NCI-H748 (cell line): ENCODE measurements around the gene WDR20.
"Not testable (repeated sequence)": the region's sequence is repeated elsewhere in the genome, so short reads cannot be mapped to it uniquely, and the experiment has no call there.

Source experiments
- DNase-seq: peaks from one replicate; lab custom pipeline; 2025; ENCODE audit not compliant: unreplicated experiment; lab: John Stamatoyannopoulos, UW

WDR20 gene

DNA sequence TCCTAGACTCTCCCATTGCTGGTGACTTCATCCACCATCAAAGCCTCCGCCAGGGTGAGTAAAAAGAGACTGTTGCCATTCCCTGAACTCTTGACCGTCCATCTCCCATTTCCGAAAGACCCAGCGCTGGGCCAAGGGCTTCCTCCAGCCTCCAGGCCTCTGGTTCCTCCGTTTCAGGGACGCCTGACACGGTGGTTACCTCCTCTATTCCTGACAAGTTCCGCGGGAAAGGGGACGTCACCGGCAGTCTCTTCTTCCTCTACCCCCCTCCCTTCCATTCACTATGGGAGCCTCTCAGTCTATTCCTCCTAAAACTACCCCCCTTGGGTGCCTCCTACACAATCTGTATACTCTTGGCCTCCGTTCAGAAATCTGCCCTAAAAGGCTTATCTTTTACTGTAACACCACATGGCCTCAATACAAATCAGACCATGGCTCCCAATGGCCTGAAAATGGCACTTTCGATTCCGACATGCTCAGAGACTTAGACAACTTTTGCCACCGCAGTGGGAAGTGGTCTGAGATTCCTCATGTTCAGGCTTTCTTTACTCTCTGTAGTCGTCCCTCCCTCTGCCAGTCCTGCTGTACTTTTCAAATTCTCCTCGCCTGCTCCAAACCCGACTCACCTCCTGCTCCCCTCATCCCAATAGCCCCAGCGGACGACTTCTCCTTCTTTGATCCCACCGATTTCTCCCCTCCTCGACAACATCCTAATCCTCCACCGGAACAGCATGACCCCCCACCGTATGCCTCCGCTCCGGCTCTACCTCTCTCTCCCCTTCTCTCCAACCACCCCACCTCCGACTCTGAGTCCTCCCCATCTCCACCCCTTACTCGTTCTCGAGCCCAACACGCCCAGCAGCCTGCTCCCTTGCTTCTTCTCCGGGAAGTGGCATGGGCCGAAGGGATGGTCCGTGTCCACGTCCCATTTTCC, 94.9 kb downstream of the WDR20 start:
- no peak for DNase-seq

DNA sequence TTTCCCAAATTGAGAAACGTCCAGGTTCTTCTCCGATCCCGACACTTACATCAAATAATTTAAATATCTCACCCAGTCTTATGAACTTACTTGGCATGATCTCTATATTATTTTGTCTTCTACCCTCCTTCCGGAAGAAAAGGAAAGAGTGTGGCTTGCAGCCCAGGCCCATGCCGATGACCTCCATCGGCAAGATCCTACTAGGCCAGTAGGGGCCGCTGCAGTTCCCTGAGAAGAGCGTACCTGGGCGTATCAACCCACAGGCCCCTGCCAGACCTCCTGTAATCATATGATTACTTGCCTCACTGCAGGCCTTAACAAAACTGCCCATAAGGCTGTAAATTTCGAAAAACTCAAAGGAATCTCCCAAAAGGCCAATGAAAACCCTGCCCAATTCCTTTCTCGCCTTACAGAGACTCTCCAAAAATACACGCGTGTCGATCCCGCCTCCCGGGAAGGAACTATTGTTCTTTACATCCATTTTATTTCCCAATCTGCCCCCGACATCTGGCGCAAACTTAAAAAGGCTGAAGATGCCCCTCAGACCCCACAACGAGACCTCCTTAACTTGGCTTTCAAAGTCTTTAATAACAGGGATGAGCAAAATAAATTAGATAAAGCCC, 95.7 kb downstream of the WDR20 start:
- peak; percentile 78 for DNase-seq

DNA sequence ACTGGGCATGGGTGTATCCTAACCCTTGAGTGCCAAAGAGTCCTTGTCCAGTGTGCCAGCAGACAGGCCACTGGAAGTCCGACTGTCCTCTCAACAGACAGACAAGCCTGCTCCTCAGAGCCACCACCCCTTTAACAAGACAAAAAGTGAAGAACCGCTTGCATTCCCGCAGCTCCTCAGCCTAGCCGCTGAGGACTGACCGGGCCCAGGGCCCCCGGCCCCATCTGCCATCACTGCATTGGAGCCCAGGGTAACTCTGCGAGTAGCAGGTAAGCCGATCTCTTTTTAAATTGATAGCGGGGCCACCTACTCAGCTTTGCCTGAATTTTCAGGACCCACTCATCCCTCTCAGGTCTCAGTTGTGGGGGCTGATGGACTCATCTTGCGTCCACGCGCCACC, 96.3 kb downstream of the WDR20 start:
- no peak for DNase-seq

DNA sequence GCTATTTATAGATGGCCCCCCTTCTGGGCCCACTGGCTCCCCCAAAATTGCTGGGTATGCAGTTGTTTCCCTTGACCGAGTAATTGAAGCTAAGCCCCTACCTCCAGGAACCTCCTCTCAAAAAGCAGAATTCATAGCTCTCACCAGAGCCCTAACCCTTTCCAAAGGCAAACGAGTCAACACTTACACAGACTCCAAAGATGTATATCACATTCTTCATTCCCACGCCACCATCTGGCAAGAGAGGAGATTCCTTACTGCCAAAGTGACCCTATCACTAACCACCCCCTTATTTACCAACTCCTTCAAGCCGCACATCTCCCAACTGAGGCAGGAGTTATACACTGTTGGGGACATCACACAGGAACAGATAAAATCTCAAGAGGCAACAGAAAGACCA, 98.4 kb downstream of the WDR20 start:
- no peak for DNase-seq

GRCh38 chr14:102238766-102239165, 99.1 kb downstream of the WDR20 start:
- no peak for DNase-seq

GRCh38 chr14:102239231-102239630, 99.5 kb downstream of the WDR20 start:
- DNase-seq: no peak

- not testable (repeated sequence) for DNase-seq
Measured at GRCh38 chr14:102240481-102240880, 100.8 kb downstream of the WDR20 start.

- DNase-seq: no peak
Measured at GRCh38 chr14:102241147-102241546, 101.5 kb downstream of the WDR20 start.

DNA sequence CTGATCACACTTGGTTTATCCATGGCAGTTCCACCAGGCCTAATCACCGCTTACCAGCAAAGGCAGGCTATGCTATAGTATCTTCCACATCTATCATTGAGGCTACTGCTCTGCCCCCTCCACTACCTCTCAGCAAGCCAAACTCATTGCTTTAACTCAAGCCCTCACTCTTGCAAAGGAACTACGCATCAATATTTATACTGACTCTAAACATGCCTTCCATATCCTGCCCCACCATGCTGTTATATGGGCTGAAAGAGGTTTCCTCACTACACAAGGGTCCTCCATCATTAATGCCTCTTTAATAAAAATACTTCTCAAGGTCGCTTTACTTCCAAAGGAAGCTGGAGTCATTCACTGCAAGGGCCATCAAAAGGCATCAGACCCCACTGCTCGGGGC, 104.1 kb downstream of the WDR20 start:
- DNase-seq: not testable (repeated sequence)

DNA sequence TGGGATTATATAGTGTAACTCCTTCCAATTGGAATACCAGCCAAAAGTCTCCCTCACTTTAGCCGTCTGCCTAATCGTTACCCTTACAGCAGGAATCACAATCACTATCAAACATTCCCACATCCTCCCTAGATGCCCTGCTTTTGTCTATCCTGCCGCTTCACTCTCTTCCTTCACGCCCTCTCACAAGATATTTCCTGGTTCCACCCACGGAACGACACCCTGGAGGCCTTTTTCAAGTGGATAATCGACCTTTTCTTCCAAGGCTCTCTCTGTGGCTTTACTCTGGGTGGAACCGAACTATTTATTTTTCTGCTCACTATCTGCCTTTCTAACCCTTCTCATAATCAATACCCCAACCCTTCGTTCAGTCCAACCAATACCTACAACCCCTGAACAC, 106.4 kb downstream of the WDR20 start:
- no peak for DNase-seq

DNA sequence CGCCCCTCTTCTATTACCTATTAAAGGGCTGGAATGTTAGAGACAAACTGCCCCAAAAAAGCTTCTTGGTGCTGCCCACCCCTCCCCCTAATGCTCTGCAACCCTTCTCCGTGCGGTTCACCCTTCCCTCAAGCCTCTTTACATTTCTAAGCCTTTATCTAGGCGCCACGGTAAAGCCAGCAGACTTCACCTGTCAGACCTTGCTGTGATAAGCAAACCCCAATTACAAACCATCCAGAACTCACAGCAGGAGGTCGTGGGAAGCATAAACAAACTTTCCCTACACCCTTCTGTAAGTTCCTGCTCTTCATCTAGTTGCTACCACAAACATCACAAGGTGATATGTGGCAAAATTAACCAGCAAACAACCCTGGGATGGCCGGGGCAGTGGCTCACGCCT, 108.4 kb downstream of the WDR20 start:
- no peak for DNase-seq

GRCh38 chr14:102249041-102249440, 109.3 kb downstream of the WDR20 start:
- no peak for DNase-seq

- DNase-seq: no peak
Measured at GRCh38 chr14:102249981-102250380, 110.3 kb downstream of the WDR20 start.

DNA sequence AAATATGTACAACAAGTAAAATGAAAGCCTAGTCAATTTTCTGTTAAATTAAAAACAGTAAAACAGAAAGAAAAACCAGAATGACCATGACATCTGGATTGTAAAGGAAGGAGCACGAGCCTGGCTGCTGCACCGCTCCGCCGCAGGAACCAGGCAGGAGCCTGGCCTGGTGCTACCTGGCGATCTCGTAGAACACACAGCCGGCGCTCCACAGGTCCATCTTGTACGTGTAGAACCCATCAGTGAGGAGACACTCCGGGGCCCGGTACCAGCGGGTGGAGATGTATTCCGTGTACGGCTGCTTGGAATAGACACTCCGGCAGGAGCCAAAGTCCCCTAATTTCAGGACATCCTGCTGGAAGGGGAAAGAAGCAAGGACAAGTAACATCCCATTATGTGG, 110.9 kb downstream of the WDR20 start:
- no peak for DNase-seq

- no peak for DNase-seq
Measured at GRCh38 chr14:102251161-102251560, 111.5 kb downstream of the WDR20 start.

DNA sequence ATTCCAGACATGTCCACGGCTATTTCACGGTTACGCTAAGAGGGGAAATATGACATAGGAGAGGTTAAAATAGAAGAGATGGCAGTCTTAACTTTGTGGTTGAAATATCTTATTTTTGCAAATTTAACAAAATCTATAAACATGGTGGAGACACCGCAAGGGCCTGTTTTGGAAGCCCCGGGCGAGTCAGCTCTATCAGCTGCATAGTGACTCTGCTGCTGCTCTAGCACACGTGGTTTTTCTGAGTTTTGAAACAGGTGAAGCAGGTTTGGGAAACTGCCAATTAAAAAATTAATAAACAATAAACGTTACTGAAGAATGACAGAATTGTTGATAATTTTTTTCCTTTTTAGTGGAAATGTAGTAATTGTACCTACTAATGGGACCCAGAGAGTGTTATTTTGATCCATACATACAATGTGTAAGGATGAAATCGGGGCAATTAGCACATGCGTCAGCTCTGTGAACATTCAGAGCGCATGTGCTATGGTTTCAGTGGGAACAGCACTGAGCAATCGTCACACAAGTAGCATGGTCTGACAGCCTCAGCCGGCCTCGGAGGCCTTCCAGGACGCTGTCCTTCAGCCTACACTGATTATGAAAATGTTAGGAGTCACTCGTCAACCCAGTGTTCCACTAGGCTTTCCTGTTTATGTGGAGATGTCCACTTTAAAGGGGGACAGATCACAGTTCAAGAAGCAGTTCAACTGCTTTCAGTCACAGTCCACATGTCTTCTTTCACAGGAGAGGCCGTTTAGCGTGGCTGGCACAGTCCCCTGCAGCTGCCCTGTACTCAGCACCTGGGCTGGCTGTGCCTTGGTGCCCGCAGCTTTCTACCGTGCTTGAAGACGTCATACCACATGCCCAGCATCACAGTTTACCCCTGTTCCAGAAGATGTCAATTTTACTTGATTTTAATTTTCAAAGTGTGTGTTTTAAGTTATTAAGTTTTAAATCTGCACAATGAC, 113.4 kb downstream of the WDR20 start:
- no peak for DNase-seq

DNA sequence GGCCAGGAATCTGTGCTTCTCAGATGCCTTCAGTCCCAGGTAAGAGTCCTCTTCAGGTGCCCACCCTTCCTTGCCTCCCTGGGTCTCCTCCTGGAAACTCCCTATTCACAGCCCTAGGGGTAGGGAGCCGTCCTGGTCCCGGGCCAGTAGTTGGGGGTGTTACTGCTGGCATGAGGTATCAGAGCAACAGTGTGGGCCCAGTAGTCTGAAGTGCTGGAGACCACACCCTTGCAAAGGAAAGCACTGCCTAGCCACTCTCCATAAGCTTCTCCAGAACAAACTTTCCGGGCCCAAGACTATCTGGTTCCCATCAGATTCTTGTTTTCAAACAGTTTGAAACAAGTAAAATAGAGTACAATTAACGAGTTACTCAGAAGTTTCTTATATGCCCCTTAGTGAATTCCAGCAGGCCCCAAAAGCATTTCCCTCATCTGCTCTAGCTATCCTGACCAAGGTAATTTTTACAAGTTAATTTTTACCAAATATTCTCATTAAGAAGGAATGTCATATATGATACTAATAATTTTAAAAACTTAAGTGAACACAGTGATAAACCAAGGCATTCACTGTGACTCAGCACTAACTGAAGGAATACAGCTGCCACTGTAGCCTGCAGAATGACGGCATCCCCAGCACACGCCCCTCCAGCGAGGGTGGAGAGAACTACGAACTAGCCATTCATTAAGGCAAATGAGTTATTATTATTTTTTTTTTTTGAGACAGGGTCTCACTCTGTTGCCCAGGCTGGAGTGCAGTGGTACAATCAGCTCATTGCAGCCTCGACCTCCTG, 115.9 kb downstream of the WDR20 start:
- DNase-seq: no peak

GRCh38 chr14:102256716-102257115, 117.0 kb downstream of the WDR20 start:
- no peak for DNase-seq

- DNase-seq: no peak
Measured at GRCh38 chr14:102258136-102258535, 118.4 kb downstream of the WDR20 start.
